ENCODE measurements around the gene CHFR. TPM values are rescaled to one million over a fixed set of nuclear protein-coding genes. Genes with fewer than 3 reads are reported as not detected.

Gene CHFR
- total and polyA plus RNA-seq, 9 of the 15 experiments (the other 6 are each of a cell fraction or from before 2014, with no cell fraction given): 0.61 to 33.9 (median 19.3) TPM

- TF ChIP-seq NR0B1 (IDR thresholded peaks at IDR 0.05; ENCODE audit: partially characterized antibody) (no peak), SMC3 (conservative IDR thresholded peaks at IDR 0.05; ENCODE audit: insufficient read depth, low read depth, low read length) (no peak), CUX1 (CRISPR knock-in tag; IDR thresholded peaks at IDR 0.05) (no peak), HDAC3 (IDR thresholded peaks at IDR 0.05; ENCODE audit: borderline replicate concordance, partially characterized antibody) (no peak), ZNF318 (IDR thresholded peaks at IDR 0.05; ENCODE audit: borderline replicate concordance in 1 of 2, low read depth in 1 of 2) (peak in 1 of 2 experiments; percentile 80; a peak in 2 of 4 replicates), HNRNPH1 (optimal IDR thresholded peaks at IDR 0.05; ENCODE audit: low read depth, low read length) (no peak), NCOA4 (IDR thresholded peaks at IDR 0.05; ENCODE audit: partially characterized antibody) (no peak), ZNF717 (CRISPR knock-in tag; IDR thresholded peaks at IDR 0.05) (no peak), CBX5 (IDR thresholded peaks at IDR 0.05; ENCODE audit: borderline replicate concordance, low read depth) (no peak), TAF1 (IDR thresholded peaks at IDR 0.05; ENCODE audit: control insufficient read depth, extremely low read depth, insufficient read depth, low read length, severe bottlenecking) (peak; percentile 83)
These were observed 58.5 kb downstream of the CHFR start, which contains the start of gene GOLGA3 (continued) for GRCh38 chr12:132828706-132829534.

Measured in K562 (cell line).